ENCODE measurements around the gene IRF2BP2.
"Not testable (repeated sequence)": the region's sequence is repeated elsewhere in the genome, so short reads cannot be mapped to it uniquely, and the experiment has no call there.

Gene IRF2BP2

DNA sequence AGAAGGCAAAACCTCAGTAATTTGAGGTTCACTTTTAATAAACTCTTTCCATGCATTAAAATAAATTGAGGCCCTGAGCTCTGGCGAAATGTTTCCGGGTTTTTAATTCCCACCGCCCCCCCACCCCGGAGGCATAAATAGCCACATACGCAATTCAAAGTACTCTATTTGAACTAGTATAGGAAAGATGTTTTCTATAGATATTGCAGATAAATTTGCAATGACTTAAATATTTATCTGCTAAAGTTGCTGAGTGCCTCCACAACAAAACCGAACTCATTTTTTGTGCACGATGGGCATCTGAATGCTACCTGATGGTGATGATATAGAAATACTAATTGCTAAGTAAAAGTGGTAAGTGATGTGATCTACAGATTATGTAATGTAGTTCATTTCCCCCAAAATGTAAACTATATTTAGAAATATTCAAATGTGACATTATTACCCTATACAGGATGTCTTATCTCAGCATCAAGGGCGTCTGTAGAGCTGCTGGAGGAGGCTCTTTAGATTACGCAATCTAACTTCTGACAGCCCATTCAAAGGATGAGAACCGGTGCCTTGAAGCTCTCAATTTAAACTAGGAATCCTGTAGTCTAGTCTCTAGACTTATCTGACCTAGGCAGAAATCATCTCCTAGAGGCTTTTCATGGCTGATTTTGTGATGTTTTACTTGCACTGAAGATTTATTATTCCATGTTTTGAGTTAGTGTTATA, 8.5 kb downstream of the IRF2BP2 start:
- DNase-seq (ENCODE audit: low spot score) = no peak

DNA sequence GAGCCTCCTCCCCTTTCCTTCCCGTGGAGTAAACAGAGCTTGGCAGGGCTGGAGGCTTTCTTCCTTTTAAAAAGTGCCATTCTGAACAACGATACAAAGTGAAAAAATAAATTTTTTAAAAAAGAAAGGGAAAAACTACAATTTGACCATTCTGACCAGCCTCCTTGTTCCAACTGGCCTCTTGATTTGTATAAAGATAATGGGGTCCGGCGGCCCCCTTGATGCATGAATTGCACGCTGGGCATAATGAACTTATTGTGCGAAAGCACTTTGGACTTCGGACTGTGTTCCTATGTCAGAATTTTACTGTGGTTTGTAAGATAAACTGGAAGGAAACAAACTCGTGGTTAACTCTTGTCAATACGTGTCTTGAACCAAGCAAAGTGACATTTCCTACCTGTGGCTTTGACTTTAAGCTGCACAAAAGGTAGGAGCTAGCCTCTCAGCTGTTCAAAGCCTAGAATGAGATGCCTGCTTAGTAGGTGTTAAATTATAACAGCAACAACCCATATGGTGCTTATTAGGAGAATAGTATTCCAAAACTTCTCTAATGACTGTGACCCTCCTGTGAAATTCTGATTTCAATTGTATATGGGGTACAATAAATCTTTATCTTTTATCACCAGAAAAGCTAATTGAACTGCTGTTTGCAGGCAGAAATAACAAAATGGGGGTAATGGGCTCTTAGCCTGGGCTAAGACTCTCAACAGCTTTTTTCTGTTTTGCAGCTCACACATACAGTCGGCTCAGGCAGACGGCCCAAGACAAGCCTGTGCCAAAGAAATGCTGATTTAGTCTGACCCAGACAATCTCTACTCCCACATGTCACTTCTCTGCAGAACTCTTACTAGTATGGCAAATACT, 9.3 kb downstream of the IRF2BP2 start:
- DNase-seq (ENCODE audit: low spot score) = no peak

DNA sequence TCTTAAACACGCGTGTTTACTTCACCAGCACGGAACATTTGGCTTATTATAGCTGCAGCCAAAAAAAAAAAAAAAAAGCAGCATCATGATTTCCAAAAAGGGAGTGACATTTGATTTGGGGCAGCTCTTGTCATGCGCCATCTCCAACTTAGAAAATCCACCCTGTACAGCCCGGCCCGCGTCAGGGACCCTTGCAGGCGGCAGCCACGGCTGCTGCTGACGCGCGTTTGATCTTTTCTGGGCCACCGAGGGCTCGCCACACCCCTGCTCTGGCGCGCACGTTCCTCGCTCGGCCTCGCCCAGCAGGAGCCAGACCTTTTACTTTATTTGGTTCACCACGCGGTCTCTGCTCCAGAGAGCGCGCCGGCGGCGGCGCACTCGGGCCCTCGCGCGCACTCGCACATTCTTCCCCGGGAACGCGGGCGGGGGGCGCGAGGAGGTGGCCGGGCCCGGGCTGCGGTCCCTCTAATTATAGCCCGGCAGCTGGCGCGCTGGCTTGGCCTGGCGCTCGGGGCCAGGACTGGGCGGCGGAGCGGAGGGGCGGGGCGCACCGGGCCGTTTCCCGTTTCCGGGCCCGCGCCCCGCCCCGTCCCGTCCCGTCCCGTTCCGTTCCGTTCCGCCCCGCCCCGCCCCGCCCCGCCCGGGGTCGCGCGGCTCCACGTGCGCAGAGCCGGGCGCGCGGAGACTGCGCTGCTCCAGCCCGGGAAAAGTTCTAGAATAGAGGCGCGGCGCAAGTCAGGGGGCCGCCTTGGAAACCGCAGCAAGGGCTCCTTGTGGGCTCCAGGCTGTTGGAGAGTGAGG, 10.2 kb downstream of the IRF2BP2 start:
- DNase-seq (ENCODE audit: low spot score) = peak; percentile 87

GRCh38 chr1:234598974-234599616, 10.9 kb downstream of the IRF2BP2 start:
- no peak for DNase-seq (ENCODE audit: low spot score)

DNA sequence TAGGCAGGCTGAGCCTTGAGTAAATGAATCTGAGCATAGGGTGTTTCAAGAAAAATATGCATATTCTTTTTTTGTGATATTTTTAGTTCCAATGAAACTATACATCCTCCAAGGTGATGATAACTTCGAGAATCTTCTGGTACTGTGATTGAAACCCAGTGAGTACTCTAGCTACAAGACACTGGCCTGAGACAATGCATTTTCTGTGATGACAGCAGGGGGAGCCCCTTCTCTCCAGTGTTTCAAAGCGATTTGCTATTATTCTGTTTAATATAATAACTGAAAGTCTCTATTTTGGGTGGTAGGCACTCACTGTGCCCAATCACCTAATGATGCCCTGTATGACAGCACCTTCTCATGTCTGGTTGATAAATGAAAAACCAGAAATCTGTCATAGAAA, 12.1 kb downstream of the IRF2BP2 start:
- DNase-seq (ENCODE audit: low spot score) = peak; percentile 48

DNA sequence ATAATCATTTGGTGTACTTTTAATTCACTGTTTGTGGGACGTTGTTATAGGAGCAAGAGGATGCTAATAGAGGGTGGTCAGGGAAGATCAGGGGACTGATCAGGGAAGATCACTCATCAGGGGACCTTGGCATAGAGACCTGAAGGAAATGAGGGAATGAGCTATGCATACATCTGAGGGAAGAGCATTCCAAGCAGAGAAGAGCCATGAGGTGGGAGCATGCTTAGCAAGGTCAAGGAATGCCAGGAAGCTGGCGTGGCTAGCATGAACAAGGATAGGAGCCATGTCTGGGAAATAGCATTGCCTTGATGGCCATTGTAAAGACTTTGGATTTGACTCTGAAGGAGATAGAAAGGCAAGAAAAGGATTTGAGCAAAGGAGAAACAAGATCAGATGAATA, 14.1 kb downstream of the IRF2BP2 start:
- no peak for DNase-seq (ENCODE audit: low spot score)

DNA sequence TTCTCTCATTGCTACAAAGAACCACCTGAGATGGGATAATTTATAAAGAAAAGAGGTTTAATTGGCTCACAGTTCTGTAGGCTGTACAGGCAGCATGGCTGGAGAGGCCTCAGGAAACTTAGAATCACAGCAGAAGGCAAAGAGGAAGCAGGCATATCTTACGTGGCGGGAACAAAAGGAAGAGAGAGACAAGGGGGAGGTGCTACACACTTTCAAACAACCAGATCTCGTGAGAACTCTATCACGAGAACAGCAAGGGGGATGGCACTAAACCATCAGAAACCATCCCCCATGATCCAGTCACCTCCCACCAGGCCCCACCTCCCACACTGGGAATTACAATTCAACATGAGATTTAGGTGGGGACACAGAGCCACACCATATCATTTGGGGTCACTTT, 15.4 kb downstream of the IRF2BP2 start:
- DNase-seq (ENCODE audit: low spot score) = not testable (repeated sequence)

DNA sequence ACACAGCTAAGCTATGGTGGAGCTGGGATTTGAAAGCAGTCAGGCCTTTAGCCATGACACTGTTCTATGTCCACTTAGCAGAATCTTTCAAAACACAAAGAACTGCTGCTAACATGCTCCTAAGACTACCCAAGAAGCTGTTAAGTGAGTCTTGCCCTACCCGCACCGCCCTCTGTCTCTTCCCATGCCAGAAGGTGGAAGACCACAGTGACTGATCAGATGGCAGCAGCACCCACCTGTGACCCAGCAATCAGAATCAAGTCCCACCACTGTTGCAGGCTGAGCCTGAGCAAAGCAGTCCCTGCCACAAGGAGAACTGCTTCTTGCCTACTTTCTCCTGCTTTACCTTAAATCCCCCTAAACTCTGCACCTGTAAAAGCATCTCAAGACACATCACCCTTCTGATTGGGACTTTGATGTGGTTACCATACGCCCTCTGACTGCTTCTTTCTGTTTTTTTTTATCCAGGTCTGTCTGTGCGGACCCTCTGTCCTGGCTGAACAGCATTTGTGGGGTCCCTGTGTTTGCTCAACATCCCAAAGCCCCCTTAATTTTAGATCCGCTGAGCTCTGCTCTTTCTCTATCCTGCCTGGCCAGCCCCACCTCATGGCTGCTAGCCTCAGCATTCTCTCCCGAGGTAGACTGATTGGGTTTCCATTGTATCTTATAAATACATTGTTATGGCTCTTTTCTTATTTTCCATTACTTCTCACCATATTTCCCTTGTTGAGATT, 16.0 kb downstream of the IRF2BP2 start:
- no peak for DNase-seq (ENCODE audit: low spot score)

DNA sequence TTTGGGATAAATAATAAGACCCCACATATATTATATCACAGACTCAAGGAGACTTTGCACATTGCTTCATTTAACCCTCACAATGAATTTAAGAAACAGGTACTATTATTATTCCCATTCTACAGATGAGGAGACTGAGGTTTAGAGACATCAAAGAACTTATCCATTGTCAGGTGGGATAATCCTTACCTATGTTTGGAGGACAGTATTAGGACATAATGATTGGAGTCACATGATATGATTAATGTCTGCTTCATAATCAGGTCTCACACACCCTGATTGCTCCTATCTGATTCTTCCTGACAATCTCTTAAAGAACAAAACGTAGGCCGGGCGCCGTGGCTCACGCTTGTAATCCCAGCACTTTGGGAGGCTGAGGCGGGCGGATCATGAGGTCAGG, 16.9 kb downstream of the IRF2BP2 start:
- no peak for DNase-seq (ENCODE audit: low spot score)

- no peak for DNase-seq (ENCODE audit: low spot score)
Measured at GRCh38 chr1:234592240-234592639, 17.7 kb downstream of the IRF2BP2 start.

- DNase-seq (ENCODE audit: low spot score) = no peak
Measured at GRCh38 chr1:234591131-234591530, 18.8 kb downstream of the IRF2BP2 start.

- DNase-seq (ENCODE audit: low spot score) = peak; percentile 63
Measured at GRCh38 chr1:234589854-234590620, 19.9 kb downstream of the IRF2BP2 start.

- no peak for DNase-seq (ENCODE audit: low spot score)
Measured at GRCh38 chr1:234589064-234589800, 20.7 kb downstream of the IRF2BP2 start.

DNA sequence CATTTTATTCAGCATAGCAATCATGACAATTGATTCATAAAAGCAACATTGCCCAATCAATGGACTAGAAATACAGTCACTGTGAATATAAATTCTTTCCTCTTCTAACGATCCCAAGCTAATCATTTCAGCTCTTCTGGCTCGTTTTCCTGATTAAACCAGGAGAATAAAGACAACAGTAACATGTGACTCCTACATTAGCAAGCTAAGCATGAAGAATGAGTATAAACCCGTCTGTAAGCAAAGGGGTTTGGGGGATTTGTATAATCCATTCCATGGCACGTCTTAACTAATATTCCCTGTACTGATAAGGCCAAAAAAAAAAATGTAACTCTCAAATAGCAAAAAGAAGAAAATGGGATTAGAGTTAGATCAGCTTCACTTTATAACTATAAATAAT, 21.6 kb downstream of the IRF2BP2 start:
- DNase-seq (ENCODE audit: low spot score) = no peak

GRCh38 chr1:234586892-234587485, 23.0 kb downstream of the IRF2BP2 start:
- DNase-seq (ENCODE audit: low spot score) = no peak

DNA sequence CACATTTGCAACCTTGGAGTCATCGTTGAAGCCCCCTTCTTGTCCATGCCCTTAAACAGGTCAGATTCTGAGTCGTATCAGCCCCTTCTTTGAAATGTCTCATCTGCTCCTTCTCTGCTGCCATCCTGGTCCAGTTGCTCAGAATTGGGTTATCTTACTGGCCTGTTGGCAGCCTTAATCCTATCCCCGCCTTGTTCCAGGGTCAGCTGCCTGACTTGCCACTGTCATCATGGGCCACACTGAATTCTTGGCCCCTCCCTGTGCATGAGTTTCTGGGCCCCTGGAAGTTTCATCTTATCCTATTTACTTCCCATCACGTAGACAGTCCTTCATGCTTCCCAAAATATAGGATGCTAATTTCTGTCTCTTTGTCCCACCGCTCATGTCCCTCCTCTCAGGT, 23.7 kb downstream of the IRF2BP2 start:
- DNase-seq (ENCODE audit: low spot score) = no peak

- DNase-seq (ENCODE audit: low spot score) = peak; percentile 70
Measured at GRCh38 chr1:234585330-234586055, 24.5 kb downstream of the IRF2BP2 start.

DNA sequence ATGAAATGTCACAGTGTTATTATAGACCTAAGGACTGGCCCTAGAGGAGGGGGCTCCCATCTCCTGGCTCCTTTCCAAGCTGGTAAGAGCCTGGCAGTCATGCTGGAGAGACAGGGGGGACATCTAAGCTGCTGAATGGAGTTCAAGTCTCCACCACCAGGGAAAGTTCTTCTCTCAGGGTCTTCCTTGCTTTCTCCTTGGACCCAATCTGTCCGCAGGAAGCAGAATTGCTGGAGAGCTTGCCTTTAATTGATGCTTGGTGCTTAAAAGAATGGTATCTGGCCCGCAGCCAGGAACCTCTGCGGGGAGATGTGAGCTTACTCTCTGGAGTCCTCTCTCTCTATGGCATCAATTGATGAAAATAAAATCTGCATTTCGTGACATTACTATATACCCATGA, 25.1 kb downstream of the IRF2BP2 start:
- DNase-seq (ENCODE audit: low spot score) = no peak

- DNase-seq (ENCODE audit: low spot score) = no peak
Measured at GRCh38 chr1:234584420-234584805, 25.6 kb downstream of the IRF2BP2 start.
